K562 (cell line): ENCODE data around the gene TRMT2A. TPM values are rescaled to one million over a fixed set of nuclear protein-coding genes. Genes with fewer than 3 reads are reported as not detected.

Experiments used
- BACH1 ChIP-seq: fragments of 200-800 bp; sonication (Bioruptor generic); IDR thresholded peaks from 2 replicates; pipeline ENCODE4 v1.6.1; 2016; ENCODE audit warnings: missing genetic modification characterization, missing compliant biosample characterization
- C11orf30 ChIP-seq: fragments of 450-650 bp; IDR thresholded peaks from 2 replicates; pipeline ENCODE4 v1.6.1; 2016; ENCODE audit warnings: low read depth, mild to moderate bottlenecking
- ETV1 ChIP-seq: fragments of 450-650 bp; conservative IDR thresholded peaks from 2 replicates; pipeline ENCODE4 v1.6.1; 2016; ENCODE audit warnings: missing genetic modification characterization, control low read depth, low read depth, missing compliant biosample characterization
- HDAC1 ChIP-seq, 2 experiments: fragments of 450-650 bp; IDR thresholded peaks; 2 replicates each; pipeline ENCODE4 v1.6.1; 2016 to 2017; ENCODE audit warnings: inconsistent platforms in 1 of 2, mild to moderate bottlenecking in 1 of 2, moderate library complexity in 1 of 2
- KAT8 ChIP-seq: fragments of 450-650 bp; IDR thresholded peaks from 2 replicates; pipeline ENCODE4 v1.6.1; 2016; ENCODE audit warnings: low read depth, mild to moderate bottlenecking
- KDM1A ChIP-seq, 2 experiments: fragments of 450-650 bp; IDR thresholded peaks; 2 replicates each; pipeline ENCODE4 v1.6.1; 2016; ENCODE audit warnings: mild to moderate bottlenecking in 2 of 2
- MEF2A ChIP-seq: IDR thresholded peaks from 2 replicates; pipeline ENCODE4 v1.6.1; 2011; ENCODE audit warnings: low read depth, mild to moderate bottlenecking, low read length, moderate library complexity; ENCODE audit not compliant: control insufficient read depth
- NR2C2 ChIP-seq, 2 experiments: fragments of 200-800 bp in 1 of 2; sonication (Bioruptor generic) in 1 of 2; sonication (generic) in 1 of 2; formaldehyde crosslinking in 1 of 2; IDR thresholded peaks; 2 replicates each; pipeline versions ENCODE4 v1.6.1 to v1.8.0; 2016 to 2022; ENCODE audit warnings: mild to moderate bottlenecking in 1 of 2, missing compliant biosample characterization in 1 of 2, missing genetic modification characterization in 1 of 2, missing genetic modification reagents in 1 of 2
- PHF8 ChIP-seq: fragments of 200-600 bp; sonication (generic); IDR thresholded peaks from 2 replicates; pipeline ENCODE4 v1.6.1; 2012; ENCODE audit warnings: mixed run types, mild to moderate bottlenecking, inconsistent platforms, low read length, moderate library complexity, borderline replicate concordance
- PPARD ChIP-seq: fragments of 250-450 bp; sonication (Bioruptor Pico); IDR thresholded peaks from 2 replicates; pipeline ENCODE4 v1.8.0; 2022; ENCODE audit warnings: inconsistent platforms, mild to moderate bottlenecking, moderate library complexity
- SLC30A9 ChIP-seq: fragments of 250-450 bp; sonication (Bioruptor Pico); IDR thresholded peaks from 2 replicates; pipeline ENCODE4 v1.8.0; 2022; ENCODE audit warnings: mild to moderate bottlenecking, moderate library complexity
- TAF1 ChIP-seq: IDR thresholded peaks from 2 replicates; pipeline ENCODE4 v1.6.1; 2011; ENCODE audit warnings: mild to moderate bottlenecking, low read length, moderate library complexity; ENCODE audit not compliant: insufficient read depth, control insufficient read depth, severe bottlenecking; ENCODE audit errors: extremely low read depth
- TEAD4 ChIP-seq, 2 experiments: sonication (generic) in 1 of 2; formaldehyde crosslinking in 1 of 2; IDR thresholded peaks; 2 replicates each; pipeline versions ENCODE4 v1.6.1 to v1.8.0; 2012 to 2022; ENCODE audit warnings: borderline replicate concordance in 1 of 2, inconsistent platforms in 1 of 2, low read length in 1 of 2, mild to moderate bottlenecking in 1 of 2, missing genetic modification reagents in 1 of 2
- ZSCAN29 ChIP-seq: fragments of 450-650 bp; IDR thresholded peaks from 2 replicates; pipeline ENCODE4 v1.6.1; 2017
- ZSCAN32 ChIP-seq: fragments of 450-650 bp; formaldehyde crosslinking; IDR thresholded peaks from 2 replicates; pipeline ENCODE4 v1.4.0; 2020; ENCODE audit warnings: mild to moderate bottlenecking, moderate library complexity
- polyA plus RNA-seq, 8 experiments: library from polyadenylated mRNA; depleted of rRNA in 4 of 8; stranded (reverse) in 5 of 8; unstranded in 3 of 8; fragments of >200 nt; fragmentation: Nextera tagmentation in 2 of 8; fragmentation: Illumina TruSeq in 1 of 8; extraction: Ambion mirVana in 2 of 8; extraction: Trizol in 1 of 8; gene quantifications; 2 replicates each; pipeline versions ENCODE4 v1.2.1 to v1.2.3, GENCODE V29; 2011 to 2014; ENCODE audit warnings: inconsistent platforms in 1 of 8, missing spikeins in 1 of 8
- total RNA-seq, 7 experiments: library from RNA; depleted of rRNA in 6 of 7; stranded (reverse); fragments of >200 nt in 6 of 7; fragmentation: Illumina TruSeq in 2 of 7; extraction: Trizol in 2 of 7; gene quantifications; 2 replicates each; pipeline versions ENCODE4 v1.2.1 to v1.2.3, GENCODE V29; 2011 to 2021; ENCODE audit warnings: low replicate concordance in 1 of 7
- TF ChIP-seq, protein P1 (sequence below): fragments of 250-450 bp; sonication (Bioruptor Pico); IDR thresholded peaks from 2 replicates; pipeline ENCODE4 v1.8.0; 2021; ENCODE audit warnings: moderate library complexity, mild to moderate bottlenecking, inconsistent platforms
- TF ChIP-seq, protein P2 (sequence below): fragments of 200-800 bp; sonication (Bioruptor generic); IDR thresholded peaks from 2 replicates; pipeline ENCODE4 v1.6.1; 2017; ENCODE audit warnings: missing genetic modification characterization, missing compliant biosample characterization
- TF ChIP-seq, protein P3 (sequence below): sonication (generic); formaldehyde crosslinking; IDR thresholded peaks from 2 replicates; pipeline ENCODE4 v1.8.0; 2022; ENCODE audit warnings: missing genetic modification reagents, mild to moderate bottlenecking, moderate library complexity, borderline replicate concordance
- TF ChIP-seq, protein P4 (sequence below): fragments of 450-650 bp; IDR thresholded peaks from 2 replicates; pipeline ENCODE4 v1.6.1; 2016
- TF ChIP-seq, protein P5 (sequence below): fragments of 450-650 bp; IDR thresholded peaks from one replicate; pipeline ENCODE4 v1.6.1; 2018; ENCODE audit warnings: mild to moderate bottlenecking, moderate library complexity; ENCODE audit not compliant: partially characterized antibody

The TRMT2A gene
- total and polyA plus RNA-seq, 9 of the 15 experiments (the other 6 are each of a cell fraction or from before 2014, with no cell fraction given) = 1.6 to 265 (median 140) TPM

DNA sequence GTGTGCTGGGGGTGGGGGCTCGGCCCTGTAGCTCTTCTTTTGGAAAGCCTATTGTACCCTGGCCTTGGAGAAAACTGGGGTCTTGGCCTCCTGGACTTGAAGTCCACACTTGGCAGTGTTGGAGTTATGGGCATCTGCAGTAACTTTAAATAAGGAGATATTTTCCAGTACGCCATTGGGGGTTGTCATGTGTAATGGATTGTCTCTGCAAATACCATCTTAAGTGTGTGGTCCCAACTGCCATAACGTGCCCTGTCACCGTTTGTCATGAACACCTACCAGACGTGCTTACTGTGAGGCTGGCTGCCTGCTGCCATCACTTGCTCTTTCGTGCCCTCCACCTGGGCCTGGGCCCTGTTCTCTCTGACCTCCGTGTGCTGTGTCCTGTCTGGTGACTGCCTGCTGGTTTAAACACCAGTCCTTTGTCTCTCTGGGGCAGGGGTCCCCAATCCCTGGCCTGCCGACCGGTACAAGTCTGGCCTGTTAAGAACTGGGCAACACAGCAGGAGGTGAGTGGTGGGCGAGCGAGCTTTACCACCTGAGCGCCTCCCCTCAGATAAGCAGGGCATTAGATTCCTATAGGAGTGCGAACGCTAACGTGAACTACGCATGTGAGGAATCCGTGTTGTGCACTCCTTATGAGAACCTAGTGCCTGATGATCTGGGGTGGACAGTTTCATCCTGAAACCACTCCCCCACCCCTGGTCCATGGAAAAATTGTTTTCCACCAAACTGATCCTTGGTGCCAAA is 11.0 kb upstream of the TRMT2A start (continued):
- TF ChIP-seq MEF2A (no peak; the same call in 1 of the 2 replicates), SLC30A9 (CRISPR knock-in tag) (no peak), KDM1A (IDR thresholded peaks at IDR 0.05) (no peak), NR2C2 (CRISPR knock-in tag; IDR thresholded peaks at IDR 0.05) (no peak), NR2C2 (tag; IDR thresholded peaks at IDR 0.05) (no peak), ZSCAN29 (peak; percentile 17; the same call in 1 of the 2 replicates), ZSCAN32 (CRISPR knock-in tag) (no peak), ETV1 (no peak), C11orf30 (no peak), PHF8 (no peak), TAF1 (no peak), BACH1 (tag) (no peak), PPARD (CRISPR knock-in tag) (no peak), HDAC1 (IDR thresholded peaks at IDR 0.05) (no peak), KAT8 (no peak), TEAD4 (IDR thresholded peaks at IDR 0.05; ENCODE audit: low read length) (no peak; the same call in 1 of the 2 replicates), TEAD4 (CRISPR knock-in tag; IDR thresholded peaks at IDR 0.05; ENCODE audit: borderline replicate concordance) (no peak)
- TF ChIP-seq, protein P1, sequence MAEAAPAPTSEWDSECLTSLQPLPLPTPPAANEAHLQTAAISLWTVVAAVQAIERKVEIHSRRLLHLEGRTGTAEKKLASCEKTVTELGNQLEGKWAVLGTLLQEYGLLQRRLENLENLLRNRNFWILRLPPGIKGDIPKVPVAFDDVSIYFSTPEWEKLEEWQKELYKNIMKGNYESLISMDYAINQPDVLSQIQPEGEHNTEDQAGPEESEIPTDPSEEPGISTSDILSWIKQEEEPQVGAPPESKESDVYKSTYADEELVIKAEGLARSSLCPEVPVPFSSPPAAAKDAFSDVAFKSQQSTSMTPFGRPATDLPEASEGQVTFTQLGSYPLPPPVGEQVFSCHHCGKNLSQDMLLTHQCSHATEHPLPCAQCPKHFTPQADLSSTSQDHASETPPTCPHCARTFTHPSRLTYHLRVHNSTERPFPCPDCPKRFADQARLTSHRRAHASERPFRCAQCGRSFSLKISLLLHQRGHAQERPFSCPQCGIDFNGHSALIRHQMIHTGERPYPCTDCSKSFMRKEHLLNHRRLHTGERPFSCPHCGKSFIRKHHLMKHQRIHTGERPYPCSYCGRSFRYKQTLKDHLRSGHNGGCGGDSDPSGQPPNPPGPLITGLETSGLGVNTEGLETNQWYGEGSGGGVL (CRISPR knock-in tag) = no peak
- TF ChIP-seq, protein P2, sequence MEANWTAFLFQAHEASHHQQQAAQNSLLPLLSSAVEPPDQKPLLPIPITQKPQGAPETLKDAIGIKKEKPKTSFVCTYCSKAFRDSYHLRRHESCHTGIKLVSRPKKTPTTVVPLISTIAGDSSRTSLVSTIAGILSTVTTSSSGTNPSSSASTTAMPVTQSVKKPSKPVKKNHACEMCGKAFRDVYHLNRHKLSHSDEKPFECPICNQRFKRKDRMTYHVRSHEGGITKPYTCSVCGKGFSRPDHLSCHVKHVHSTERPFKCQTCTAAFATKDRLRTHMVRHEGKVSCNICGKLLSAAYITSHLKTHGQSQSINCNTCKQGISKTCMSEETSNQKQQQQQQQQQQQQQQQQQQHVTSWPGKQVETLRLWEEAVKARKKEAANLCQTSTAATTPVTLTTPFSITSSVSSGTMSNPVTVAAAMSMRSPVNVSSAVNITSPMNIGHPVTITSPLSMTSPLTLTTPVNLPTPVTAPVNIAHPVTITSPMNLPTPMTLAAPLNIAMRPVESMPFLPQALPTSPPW (CRISPR knock-in tag) = no peak
- TF ChIP-seq, protein P3, sequence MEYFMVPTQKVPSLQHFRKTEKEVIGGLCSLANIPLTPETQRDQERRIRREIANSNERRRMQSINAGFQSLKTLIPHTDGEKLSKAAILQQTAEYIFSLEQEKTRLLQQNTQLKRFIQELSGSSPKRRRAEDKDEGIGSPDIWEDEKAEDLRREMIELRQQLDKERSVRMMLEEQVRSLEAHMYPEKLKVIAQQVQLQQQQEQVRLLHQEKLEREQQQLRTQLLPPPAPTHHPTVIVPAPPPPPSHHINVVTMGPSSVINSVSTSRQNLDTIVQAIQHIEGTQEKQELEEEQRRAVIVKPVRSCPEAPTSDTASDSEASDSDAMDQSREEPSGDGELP = no peak
- TF ChIP-seq, protein P4, sequence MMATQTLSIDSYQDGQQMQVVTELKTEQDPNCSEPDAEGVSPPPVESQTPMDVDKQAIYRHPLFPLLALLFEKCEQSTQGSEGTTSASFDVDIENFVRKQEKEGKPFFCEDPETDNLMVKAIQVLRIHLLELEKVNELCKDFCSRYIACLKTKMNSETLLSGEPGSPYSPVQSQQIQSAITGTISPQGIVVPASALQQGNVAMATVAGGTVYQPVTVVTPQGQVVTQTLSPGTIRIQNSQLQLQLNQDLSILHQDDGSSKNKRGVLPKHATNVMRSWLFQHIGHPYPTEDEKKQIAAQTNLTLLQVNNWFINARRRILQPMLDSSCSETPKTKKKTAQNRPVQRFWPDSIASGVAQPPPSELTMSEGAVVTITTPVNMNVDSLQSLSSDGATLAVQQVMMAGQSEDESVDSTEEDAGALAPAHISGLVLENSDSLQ = no peak; the same call in 1 of the 2 replicates
- TF ChIP-seq, protein P5, sequence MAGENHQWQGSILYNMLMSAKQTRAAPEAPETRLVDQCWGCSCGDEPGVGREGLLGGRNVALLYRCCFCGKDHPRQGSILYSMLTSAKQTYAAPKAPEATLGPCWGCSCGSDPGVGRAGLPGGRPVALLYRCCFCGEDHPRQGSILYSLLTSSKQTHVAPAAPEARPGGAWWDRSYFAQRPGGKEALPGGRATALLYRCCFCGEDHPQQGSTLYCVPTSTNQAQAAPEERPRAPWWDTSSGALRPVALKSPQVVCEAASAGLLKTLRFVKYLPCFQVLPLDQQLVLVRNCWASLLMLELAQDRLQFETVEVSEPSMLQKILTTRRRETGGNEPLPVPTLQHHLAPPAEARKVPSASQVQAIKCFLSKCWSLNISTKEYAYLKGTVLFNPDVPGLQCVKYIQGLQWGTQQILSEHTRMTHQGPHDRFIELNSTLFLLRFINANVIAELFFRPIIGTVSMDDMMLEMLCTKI = no peak
